Suppressor macrophage treated with lipopolysaccharide for 1 hour (primary cell): ENCODE data around the gene FTCD.
A peak's percentile ranks its signal among the peaks of the same experiment; 100 is the strongest.
"Not testable (repeated sequence)": the region's sequence is repeated elsewhere in the genome, so short reads cannot be mapped to it uniquely, and the experiment has no call there.

ENCODE experiments used
- DNase-seq, 3 donors: peaks; one replicate each; pipeline ENCODE4 v3.0.0-alpha.2; 2020 to 2022

Gene FTCD

DNA sequence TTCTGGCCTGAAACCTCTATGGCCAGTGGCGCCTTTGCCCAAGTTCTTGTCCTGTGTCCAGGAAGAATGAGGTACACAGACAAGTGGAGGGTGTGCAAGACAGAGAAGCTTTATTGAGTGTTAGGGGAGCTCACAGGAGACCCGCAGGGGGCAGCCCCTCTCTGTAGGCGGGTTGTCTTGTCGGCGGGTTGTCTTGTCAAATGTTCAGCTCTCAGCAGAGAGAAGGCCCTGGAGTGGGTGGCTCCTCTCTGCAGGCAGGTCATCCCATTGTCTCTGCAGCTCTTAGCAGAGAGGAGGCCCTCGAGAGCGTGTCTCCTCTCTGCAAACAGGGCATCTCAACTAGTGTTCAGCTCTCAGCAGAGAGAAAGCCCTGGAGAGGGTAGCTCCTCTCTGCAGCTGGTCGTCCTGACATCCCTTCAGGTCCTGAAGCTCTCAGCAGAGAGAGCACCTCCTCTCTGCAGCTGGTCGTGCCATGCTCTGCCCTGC is 46.5 kb downstream of the FTCD start:
- DNase-seq = no peak

- DNase-seq = not testable (repeated sequence)
These were observed 48.0 kb downstream of the FTCD start for GRCh38 chr21:46107376-46107775.

- DNase-seq = no peak
These were observed 51.3 kb downstream of the FTCD start for GRCh38 chr21:46104104-46104503.

DNA sequence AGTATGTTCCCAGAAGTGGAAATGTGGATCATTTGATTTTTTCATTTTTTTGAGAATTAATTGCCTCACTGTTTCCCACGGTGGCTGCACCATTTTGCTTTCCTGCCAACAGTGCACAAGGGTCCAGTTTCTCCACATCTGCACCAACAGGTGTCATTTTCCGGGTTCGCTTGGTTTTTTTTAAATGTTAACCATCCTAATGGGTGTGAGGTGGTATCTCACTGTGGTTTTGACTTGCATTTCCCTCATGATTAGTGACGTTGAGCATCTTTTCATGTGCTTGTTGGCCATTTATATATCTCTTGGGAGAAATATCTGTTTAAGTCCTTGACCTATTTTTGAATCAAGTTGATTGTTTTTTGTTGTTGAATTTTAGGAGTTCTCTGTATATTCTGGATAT is 54.5 kb downstream of the FTCD start:
- no peak for DNase-seq

DNA sequence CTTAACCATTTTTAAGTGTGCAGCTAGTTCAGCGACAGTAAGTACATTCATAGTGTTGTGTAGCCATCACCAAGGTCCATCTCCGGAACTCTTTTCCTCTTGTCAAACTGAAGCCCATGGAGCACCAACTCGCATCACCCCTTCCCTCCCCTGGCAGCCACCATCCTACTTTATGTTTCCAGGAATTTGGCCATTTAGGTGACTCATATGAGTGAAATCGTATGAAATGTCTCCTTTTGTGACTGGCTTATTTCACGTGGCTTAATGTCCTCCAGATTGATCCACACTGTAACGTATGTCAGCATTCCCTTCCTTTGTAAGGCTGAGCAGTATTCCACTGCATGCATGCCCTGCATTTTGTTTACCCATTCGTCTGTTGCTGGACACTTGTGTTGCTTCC is 55.0 kb downstream of the FTCD start:
- DNase-seq = no peak

DNA sequence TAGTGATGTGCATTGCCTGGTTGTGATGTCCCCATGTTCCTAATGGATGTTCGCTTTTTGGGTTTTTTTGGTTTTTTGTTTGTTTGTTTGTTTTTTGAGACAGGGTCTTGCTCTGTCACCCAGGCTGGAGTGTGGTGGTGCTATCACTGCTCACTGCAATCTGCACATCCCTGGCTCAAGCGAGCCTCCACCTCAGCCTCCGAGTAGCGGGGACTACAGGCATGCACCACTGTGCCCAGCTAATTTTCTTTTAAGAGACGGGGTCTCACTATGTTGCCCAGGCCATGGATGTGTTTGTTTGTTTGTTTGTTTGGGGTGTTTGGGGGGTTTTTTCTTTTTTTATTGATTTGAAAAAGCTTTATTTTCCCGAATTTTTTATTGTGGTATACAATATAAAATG is 55.4 kb downstream of the FTCD start:
- no peak for DNase-seq

DNA sequence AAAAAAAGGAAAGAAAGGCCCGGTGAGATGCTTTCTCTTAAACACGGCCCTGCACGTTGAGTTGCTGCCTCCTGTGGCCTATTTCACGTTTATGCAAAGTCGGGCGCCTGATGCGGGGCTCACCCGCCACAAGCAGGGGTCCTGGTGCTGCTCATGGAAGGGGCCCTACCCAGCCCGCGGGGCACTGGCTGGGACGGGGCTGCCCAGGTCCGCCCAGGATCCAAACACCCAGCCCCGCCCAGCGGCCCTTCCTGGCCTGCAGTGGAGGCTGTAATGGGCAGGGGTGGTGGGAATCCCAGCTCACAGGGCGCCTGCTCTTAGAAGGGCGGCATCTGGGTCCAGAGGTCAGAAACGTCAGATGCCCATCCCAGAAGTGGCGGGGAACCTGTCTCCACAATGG is 55.9 kb downstream of the FTCD start:
- no peak for DNase-seq

GRCh38 chr21:46098303-46099141 is 56.9 kb downstream of the FTCD start:
- DNase-seq = no peak

DNA sequence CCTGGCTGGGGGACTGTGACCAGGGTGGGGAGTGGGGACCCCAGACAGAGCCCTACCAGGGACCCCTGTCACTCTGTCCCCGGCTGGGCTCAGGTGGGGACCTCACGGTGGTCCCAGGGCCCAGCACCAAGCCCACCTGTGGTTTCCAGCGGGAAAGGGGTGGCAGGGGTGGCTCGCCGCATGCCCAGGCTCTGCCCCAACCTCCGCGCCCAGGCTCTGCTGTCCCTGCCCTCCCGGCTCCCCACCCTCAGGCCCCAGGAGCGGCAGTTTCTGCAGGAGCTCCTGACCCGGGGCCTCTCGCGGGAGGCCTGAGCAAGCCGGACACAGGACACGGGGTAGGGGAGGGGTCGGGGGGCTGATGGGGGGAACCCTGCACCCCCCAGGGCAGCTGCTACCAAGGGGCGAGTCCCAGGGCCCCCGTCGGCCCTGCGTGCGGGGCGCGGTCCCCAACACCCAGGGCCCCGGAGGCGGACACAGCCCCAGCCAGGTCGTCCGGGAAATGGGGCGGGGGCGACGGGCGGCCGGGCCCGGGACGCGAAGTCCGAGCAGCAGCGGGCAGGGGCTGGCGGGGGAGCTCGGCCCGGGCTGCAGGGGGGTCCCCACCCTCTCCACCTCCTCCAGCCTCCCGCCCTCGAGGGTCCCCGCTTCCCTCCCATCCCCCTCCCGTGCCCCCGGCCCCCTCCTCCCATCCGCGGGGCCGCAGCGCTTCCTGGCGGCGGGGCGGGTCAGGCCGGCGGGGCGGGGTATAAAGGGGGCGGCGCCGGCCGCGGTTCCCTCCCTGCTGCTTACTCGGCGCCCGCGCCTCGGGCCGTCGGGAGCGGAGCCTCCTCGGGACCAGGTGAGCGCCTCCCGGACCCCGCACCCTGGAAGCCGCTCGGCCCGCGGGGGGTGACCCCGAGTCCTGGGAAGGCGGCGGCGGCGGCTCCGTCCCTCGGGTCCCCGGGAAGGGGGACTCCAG is 57.8 kb downstream of the FTCD start, which contains the start of gene COL6A2:
TSS of gene COL6A2 (plus strand) at position 777 of the 958 bp plus-strand sequence.
- DNase-seq = peak; percentile 39 to 73 (median 41)

- no peak for DNase-seq
These were observed 58.6 kb downstream of the FTCD start for GRCh38 chr21:46096596-46097335.

DNA sequence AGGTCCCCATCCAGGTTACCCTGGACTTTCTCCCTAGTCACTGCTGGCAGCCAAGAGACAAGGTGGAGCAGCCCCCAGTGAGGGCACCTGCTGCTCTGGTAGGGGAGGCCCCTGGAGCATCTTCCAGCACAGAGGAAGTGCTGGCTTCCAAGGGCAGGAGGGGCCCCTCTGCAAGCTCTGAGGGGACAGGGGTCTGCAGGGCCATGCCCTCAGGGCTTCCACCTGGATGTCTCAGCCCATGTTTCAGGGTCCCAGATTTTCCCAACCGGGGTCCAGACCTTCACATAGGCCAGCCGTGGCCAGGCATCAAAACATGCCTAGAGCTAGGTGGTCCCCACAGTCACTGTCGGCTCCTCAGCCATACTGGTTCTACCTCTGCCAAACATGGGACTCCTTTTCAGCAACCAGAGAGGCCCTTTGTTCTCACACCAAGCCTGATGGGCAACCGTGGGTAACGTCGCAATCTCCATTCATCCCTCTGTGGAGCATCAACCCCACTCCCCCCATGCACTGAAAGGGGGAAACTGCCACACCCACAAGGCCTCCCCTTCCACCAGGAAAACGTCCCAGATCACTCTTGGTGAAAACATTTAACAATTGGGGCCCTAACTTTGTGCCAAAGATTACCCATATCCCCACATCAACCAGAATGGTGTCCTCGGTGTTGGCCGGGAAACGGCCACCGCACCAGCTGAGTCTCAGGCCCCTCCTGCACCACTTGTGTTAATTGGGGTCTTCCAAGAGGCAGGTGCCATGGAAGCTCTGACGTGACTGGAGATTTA is 59.4 kb downstream of the FTCD start:
- DNase-seq = no peak

GRCh38 chr21:46095083-46095719 is 60.2 kb downstream of the FTCD start:
- no peak for DNase-seq

- DNase-seq = no peak
These were observed 60.8 kb downstream of the FTCD start for GRCh38 chr21:46094401-46095082.

DNA sequence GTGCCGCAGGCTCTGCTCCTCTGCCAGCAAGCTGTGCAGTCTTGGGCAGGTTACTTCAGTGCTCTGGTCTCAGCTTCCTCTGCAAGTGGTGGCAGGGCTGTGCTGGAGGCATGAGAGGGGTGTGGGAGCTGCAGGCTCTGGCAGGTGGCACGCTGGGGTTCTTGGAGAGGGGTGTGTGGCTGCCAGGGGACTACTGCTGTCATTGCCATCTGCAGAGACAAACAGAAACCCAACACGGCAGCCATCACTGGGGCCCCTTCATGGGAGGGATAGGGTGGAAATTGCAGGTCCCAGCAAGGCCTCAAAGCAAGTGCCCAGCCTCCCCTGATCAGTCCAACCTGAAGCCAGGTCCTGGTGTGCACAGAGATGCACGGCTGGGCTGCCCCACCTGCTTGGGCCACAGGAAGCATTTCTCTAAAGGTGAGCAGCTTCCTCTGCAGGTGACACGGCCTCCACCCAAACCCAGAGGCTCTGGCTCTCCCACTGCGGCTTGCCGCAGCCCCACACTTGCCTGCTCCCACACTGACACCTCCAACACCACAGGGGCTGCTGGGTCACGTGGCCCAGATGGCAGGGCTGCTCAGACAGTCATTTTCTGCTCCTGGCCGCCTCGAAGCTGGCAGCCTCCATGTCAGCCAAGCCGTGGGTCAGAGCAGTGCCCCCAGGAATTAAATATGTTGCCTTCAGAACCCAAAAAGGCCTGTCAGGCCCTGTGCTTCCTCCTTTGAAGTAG is 61.5 kb downstream of the FTCD start:
- DNase-seq = no peak

DNA sequence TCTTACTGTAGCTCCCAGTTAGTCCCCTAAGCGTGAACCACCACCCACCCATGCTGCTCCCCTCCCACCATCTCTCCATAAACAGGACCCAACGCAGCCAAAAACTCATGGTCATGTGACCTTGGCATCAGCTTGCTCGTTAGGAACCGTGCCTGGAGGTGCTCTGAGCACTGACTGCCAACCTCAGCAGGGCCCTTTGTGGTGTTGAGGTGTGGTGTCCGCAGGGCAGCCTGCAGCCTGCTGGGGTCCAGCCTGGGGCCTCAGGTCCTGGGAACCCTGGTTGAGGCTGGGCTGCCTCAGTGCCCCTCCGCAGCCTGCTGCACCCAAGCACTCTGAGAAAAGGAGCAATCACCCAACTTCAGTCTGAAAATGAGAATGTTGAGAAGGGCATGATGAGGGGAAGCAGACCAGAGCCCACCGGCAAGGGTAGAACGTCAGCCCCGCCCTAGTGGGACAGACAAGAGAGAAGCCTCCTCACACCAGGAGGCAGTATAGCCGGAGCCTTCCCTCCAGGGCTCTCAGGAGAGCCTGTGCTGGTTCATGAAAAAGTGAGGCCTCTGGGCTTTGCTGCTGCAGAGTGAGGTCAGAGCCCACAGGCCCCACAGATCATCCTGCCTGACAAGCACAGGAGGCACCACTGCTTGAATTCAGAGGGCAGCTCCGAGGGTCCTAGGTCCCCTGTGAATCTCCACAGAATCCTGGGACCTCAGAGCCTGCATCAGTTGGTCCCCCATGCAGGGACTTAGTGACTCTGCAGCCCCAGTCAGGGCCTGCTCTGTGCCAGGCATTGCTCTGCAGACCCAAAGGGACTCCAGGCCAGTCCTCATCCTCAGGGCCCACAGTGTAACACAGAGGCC is 62.3 kb downstream of the FTCD start:
- DNase-seq = no peak

GRCh38 chr21:46092026-46092764 is 63.2 kb downstream of the FTCD start:
- no peak for DNase-seq

DNA sequence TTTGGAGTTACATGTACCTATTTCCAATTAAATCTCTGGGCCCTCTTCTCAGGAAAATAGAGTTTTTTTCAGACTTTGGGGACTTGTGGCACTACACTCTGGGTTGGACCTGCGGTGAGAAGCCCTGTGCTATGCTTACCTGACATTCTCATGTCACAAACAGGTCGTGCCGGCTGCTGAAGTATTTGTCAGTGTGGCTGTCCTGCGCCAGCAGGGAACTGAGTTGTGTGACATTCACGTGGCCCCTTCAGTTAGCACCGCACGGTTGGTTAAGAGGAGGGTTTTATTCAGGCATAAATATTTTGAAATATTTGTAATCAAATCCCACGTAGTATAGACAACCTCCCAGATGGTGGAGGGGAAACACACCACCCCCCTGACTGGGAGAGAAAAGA is 63.8 kb downstream of the FTCD start:
- no peak for DNase-seq

GRCh38 chr21:46091118-46091517 is 64.3 kb downstream of the FTCD start:
- DNase-seq = no peak
